NCI-H1694 treated with DMSO at 0.1 percent for 48 hours (cell line): ENCODE measurements around the gene AQP3.
"Not testable (repeated sequence)": the region's sequence is repeated elsewhere in the genome, so short reads cannot be mapped to it uniquely, and the experiment has no call there.

Experiments used
- DNase-seq: peaks from one replicate; lab custom pipeline; 2025; lab: John Stamatoyannopoulos, UW

Gene AQP3

GRCh38 chr9:33465096-33465495, 17.7 kb upstream of the AQP3 start:
- DNase-seq = no peak

GRCh38 chr9:33464045-33464636, 16.7 kb upstream of the AQP3 start:
- no peak for DNase-seq

GRCh38 chr9:33463151-33463550, 15.8 kb upstream of the AQP3 start:
- DNase-seq = no peak

GRCh38 chr9:33461492-33461891, 14.1 kb upstream of the AQP3 start:
- no peak for DNase-seq

- no peak for DNase-seq
These were observed 13.5 kb upstream of the AQP3 start for GRCh38 chr9:33460854-33461253.

GRCh38 chr9:33459115-33459514, 11.7 kb upstream of the AQP3 start:
- DNase-seq = no peak

- no peak for DNase-seq
These were observed 11.1 kb upstream of the AQP3 start for GRCh38 chr9:33458444-33458843.

GRCh38 chr9:33455945-33456344, 8.6 kb upstream of the AQP3 start:
- no peak for DNase-seq

GRCh38 chr9:33455456-33455855, 8.1 kb upstream of the AQP3 start:
- DNase-seq = not testable (repeated sequence)

- not testable (repeated sequence) for DNase-seq
These were observed 7.3 kb upstream of the AQP3 start for GRCh38 chr9:33454661-33455026.

- DNase-seq = no peak
These were observed 6.7 kb upstream of the AQP3 start for GRCh38 chr9:33453999-33454660.

GRCh38 chr9:33453286-33453860, 6.0 kb upstream of the AQP3 start:
- no peak for DNase-seq

GRCh38 chr9:33452828-33453271, 5.5 kb upstream of the AQP3 start:
- peak; percentile 61 for DNase-seq

- DNase-seq = no peak
These were observed 3.3 kb upstream of the AQP3 start for GRCh38 chr9:33450621-33451146.

GRCh38 chr9:33449715-33450114, 2.3 kb upstream of the AQP3 start:
- no peak for DNase-seq

- peak; percentile 53 for DNase-seq
These were observed 583 bp upstream of the AQP3 start for GRCh38 chr9:33447799-33448553.

- DNase-seq = peak; percentile 23
These were observed 1.0 kb downstream of the AQP3 start for GRCh38 chr9:33446240-33446945.

- DNase-seq = no peak
These were observed 1.8 kb downstream of the AQP3 start for GRCh38 chr9:33445389-33446239.

- no peak for DNase-seq
These were observed 3.8 kb downstream of the AQP3 start for GRCh38 chr9:33443464-33444154.

- DNase-seq = no peak
These were observed 4.3 kb downstream of the AQP3 start for GRCh38 chr9:33443047-33443446.
